MCF 10A (cell line): ENCODE data around the gene SAMD4A. TPM values are rescaled to one million over a fixed set of nuclear protein-coding genes. Genes with fewer than 3 reads are reported as not detected.

Source experiments
- BruUV-seq: library from RNA; stranded (reverse); fragments of 400-500 nt; replicated peaks from 2 replicates; lab custom pipeline; 2021; lab: Mats Ljungman, UMichigan
- CTCF ChIA-PET: fragments of 300-600 bp; sonication (Branson Sonifier 250); formaldehyde crosslinking; extraction: SDS; loops from one replicate; lab custom pipeline; 2021; ENCODE audit warnings: antibody characterized with exemption, inconsistent platforms; lab: Yijun Ruan, JAX
- POLR2A ChIA-PET: fragments of 300-600, 350-650 bp; sonication (Branson Sonifier 250); formaldehyde crosslinking; extraction: SDS; loops from one replicate; lab custom pipeline; 2020; ENCODE audit warnings: antibody characterized with exemption, inconsistent platforms; lab: Yijun Ruan, JAX
- DNase-seq: peaks from one replicate; pipeline ENCODE4 v3.0.0-alpha.2; 2018; ENCODE audit not compliant: unreplicated experiment
- H3K27ac Mint-ChIP-seq: one replicate; pipeline ENCODE4 v1.8.0; 2022; ENCODE audit warnings: mild to moderate bottlenecking, low read depth, mixed read lengths; ENCODE audit not compliant: unreplicated experiment
- H3K27me3 Mint-ChIP-seq: one replicate; pipeline ENCODE4 v1.8.0; 2022; ENCODE audit warnings: mixed read lengths; ENCODE audit not compliant: insufficient read depth, unreplicated experiment
- H3K36me3 Mint-ChIP-seq: one replicate; pipeline ENCODE4 v1.8.0; 2022; ENCODE audit warnings: mild to moderate bottlenecking, moderate library complexity, mixed read lengths; ENCODE audit not compliant: insufficient read depth, unreplicated experiment
- H3K4me1 Mint-ChIP-seq: one replicate; pipeline ENCODE4 v1.8.0; 2022; ENCODE audit warnings: mixed read lengths; ENCODE audit not compliant: insufficient read depth, unreplicated experiment
- H3K4me3 Mint-ChIP-seq: one replicate; pipeline ENCODE4 v1.8.0; 2022; ENCODE audit warnings: mild to moderate bottlenecking, moderate library complexity, mixed read lengths; ENCODE audit not compliant: unreplicated experiment
- H3K9me3 Mint-ChIP-seq: one replicate; pipeline ENCODE4 v1.8.0; 2022; ENCODE audit warnings: mixed read lengths; ENCODE audit not compliant: unreplicated experiment
- CTCF ChIP-seq: fragments of 200-600 bp; IDR thresholded peaks from one replicate; pipeline ENCODE4 v1.8.0; 2022; ENCODE audit warnings: antibody characterized with exemption, mild to moderate bottlenecking; ENCODE audit not compliant: unreplicated experiment
- intact Hi-C: fragments of 100-400 bp; cut with micrococcal nuclease; formaldehyde crosslinking; loops from 2 replicates; pipeline ENCODE4 v1.14.1; 2022
- total RNA-seq: library from RNA; stranded (reverse); gene quantifications from 2 replicates; pipeline ENCODE4 v1.2.3, GENCODE V29; 2022

The SAMD4A gene
- total RNA-seq, 1 experiment from 2014 or later: 63.5 TPM

- H3K27ac Mint-ChIP-seq: no peak overlapping the region
- no peak for TF ChIP-seq CTCF
- H3K36me3 Mint-ChIP-seq: peaks cover 39% of the 10 kb centered on the region
- ChIA-PET CTCF (interaction anchor here (0.7 to 1.6 kb wide), 4 partner anchors 14 to 250 kb away, joined by 3 to 4 read pairs (median 3); no protein-coding TSS in a partner anchor), POLR2A (no interaction called here)
- intact Hi-C loops: no loop called here
- no peak overlapping the region for H3K4me3 Mint-ChIP-seq
- H3K9me3 Mint-ChIP-seq: no peaks in the 10 kb centered on the region
- BruUV-seq: no TSS peak
- no peak for DNase-seq
- H3K4me1 Mint-ChIP-seq: no peaks in the 10 kb centered on the region
- no peaks in the 10 kb centered on the region for H3K27me3 Mint-ChIP-seq
Measured at GRCh38 chr14:54788701-54789100, 221.8 kb downstream of the SAMD4A start.

- H3K9me3 Mint-ChIP-seq: no peaks in the 10 kb centered on the region
- H3K4me3 Mint-ChIP-seq: no peak overlapping the region
- H3K36me3 Mint-ChIP-seq: peaks cover 37% of the 10 kb centered on the region
- H3K4me1 Mint-ChIP-seq: no peaks in the 10 kb centered on the region
- no peak for TF ChIP-seq CTCF
- intact Hi-C loops: no loop called here
- no TSS peak for BruUV-seq
- POLR2A ChIA-PET: no interaction called here
- no peaks in the 10 kb centered on the region for H3K27me3 Mint-ChIP-seq
- CTCF ChIA-PET: interaction anchor here (0.7 to 1.6 kb wide), 3 partner anchors 15 to 250 kb away, joined by 3 to 4 read pairs (median 3); no protein-coding TSS in a partner anchor
- H3K27ac Mint-ChIP-seq: no peak overlapping the region
- DNase-seq: no peak
Measured at GRCh38 chr14:54789166-54789565, 222.2 kb downstream of the SAMD4A start.

GRCh38 chr14:54789781-54790480 lies 223.0 kb downstream of the SAMD4A start:
- intact Hi-C loops: no loop called here
- Mint-ChIP-seq H3K36me3 (peaks cover 33% of the 10 kb centered on the region), H3K4me1 (no peaks in the 10 kb centered on the region), H3K4me3 (no peak overlapping the region), H3K27me3 (no peaks in the 10 kb centered on the region), H3K27ac (no peak overlapping the region), H3K9me3 (no peaks in the 10 kb centered on the region)
- BruUV-seq: no TSS peak
- no peak for DNase-seq
- CTCF ChIA-PET: interaction anchor here (0.6 to 1.6 kb wide), 6 partner anchors 12 to 394 kb away, joined by 3 to 4 read pairs (median 3); no protein-coding TSS in a partner anchor
- POLR2A ChIA-PET: no interaction called here
- TF ChIP-seq CTCF: no peak

GRCh38 chr14:54791001-54791400 lies 224.1 kb downstream of the SAMD4A start:
- Mint-ChIP-seq H3K4me1 (no peaks in the 10 kb centered on the region), H3K4me3 (no peak overlapping the region), H3K27me3 (no peaks in the 10 kb centered on the region), H3K27ac (no peak overlapping the region), H3K36me3 (peaks cover 23% of the 10 kb centered on the region), H3K9me3 (no peaks in the 10 kb centered on the region)
- intact Hi-C loops: no loop called here
- no peak for TF ChIP-seq CTCF
- no TSS peak for BruUV-seq
- DNase-seq: no peak
- CTCF ChIA-PET: interaction anchor here (0.9 to 1.3 kb wide), 2 partner anchors 17 to 227 kb away, joined by 3 to 5 read pairs; no protein-coding TSS in a partner anchor
- POLR2A ChIA-PET: no interaction called here
